Liver (tissue), 9 donors: ENCODE measurements around the gene LTV1. TPM values are rescaled to one million over a fixed set of nuclear protein-coding genes. Genes with fewer than 3 reads are reported as not detected.
"Not testable (repeated sequence)": the region's sequence is repeated elsewhere in the genome, so short reads cannot be mapped to it uniquely, and the experiment has no call there.

Source experiments
- DNase-seq: peaks from one replicate; pipeline ENCODE4 v3.0.0-alpha.2; 2017; ENCODE audit warnings: low spot score
- H3K27ac ChIP-seq, 2 donors: one replicate each; pipeline ENCODE4 v1.7.0; 2013; ENCODE audit warnings: inconsistent platforms in 2 of 2, low read length in 2 of 2, control low read depth in 1 of 2, low read depth in 1 of 2, mild to moderate bottlenecking in 1 of 2
- H3K27me3 ChIP-seq, 4 donors: one replicate each; pipeline versions ENCODE4 v1.6.1 to v1.7.0; 2013; ENCODE audit warnings: low read length in 3 of 4, inconsistent platforms in 1 of 4, mild to moderate bottlenecking in 1 of 4, moderate library complexity in 1 of 4; ENCODE audit not compliant: control insufficient read depth in 4 of 4, insufficient read depth in 4 of 4
- H3K36me3 ChIP-seq, 4 donors: one replicate each; pipeline versions ENCODE4 v1.6.1 to v1.7.0; 2013; ENCODE audit warnings: low read length in 3 of 4, mild to moderate bottlenecking in 3 of 4, low read depth in 1 of 4, moderate library complexity in 1 of 4; ENCODE audit not compliant: control insufficient read depth in 4 of 4, insufficient read depth in 3 of 4
- H3K4me1 ChIP-seq, 4 donors: one replicate each; pipeline versions ENCODE4 v1.6.1 to v1.7.0; 2013; ENCODE audit warnings: low read length in 3 of 4, mild to moderate bottlenecking in 3 of 4, moderate library complexity in 1 of 4; ENCODE audit not compliant: control insufficient read depth in 4 of 4, insufficient read depth in 4 of 4
- H3K4me3 ChIP-seq, 3 donors: one replicate each; pipeline versions ENCODE4 v1.6.1 to v1.7.0; 2013; ENCODE audit warnings: low read length in 3 of 3, control low read depth in 1 of 3, low read depth in 1 of 3, mild to moderate bottlenecking in 1 of 3
- H3K9ac ChIP-seq, 2 donors: one replicate each; pipeline ENCODE4 v1.7.0; 2013; ENCODE audit warnings: low read length in 2 of 2, mild to moderate bottlenecking in 2 of 2, moderate library complexity in 2 of 2, control low read depth in 1 of 2, low read depth in 1 of 2
- H3K9me3 ChIP-seq, 4 donors: one replicate each; pipeline versions ENCODE4 v1.6.1 to v1.7.0; 2013; ENCODE audit warnings: low read length in 3 of 4; ENCODE audit not compliant: control insufficient read depth in 4 of 4
- EGR1 ChIP-seq, 2 donors: IDR thresholded peaks; 2 replicates each; pipeline ENCODE4 v1.6.1; 2016 to 2018; ENCODE audit warnings: antibody characterized with exemption in 2 of 2, low read depth in 2 of 2
- FOXA1 ChIP-seq: IDR thresholded peaks from 2 replicates; pipeline ENCODE4 v1.6.1; 2016; ENCODE audit warnings: antibody characterized with exemption
- FOXA2 ChIP-seq: IDR thresholded peaks from 2 replicates; pipeline ENCODE4 v1.6.1; 2016; ENCODE audit warnings: antibody characterized with exemption
- HNF4G ChIP-seq: IDR thresholded peaks from 2 replicates; pipeline ENCODE4 v1.6.1; 2016; ENCODE audit warnings: antibody characterized with exemption
- JUND ChIP-seq, 2 donors: IDR thresholded peaks; 2 replicates each; pipeline ENCODE4 v1.6.1; 2016; ENCODE audit warnings: antibody characterized with exemption in 2 of 2
- NR2F2 ChIP-seq: IDR thresholded peaks from 2 replicates; pipeline ENCODE4 v1.6.1; 2016; ENCODE audit warnings: antibody characterized with exemption
- RAD21 ChIP-seq, 2 donors: IDR thresholded peaks; 2 replicates each; pipeline ENCODE4 v1.6.1; 2016; ENCODE audit warnings: antibody characterized with exemption in 2 of 2, mild to moderate bottlenecking in 2 of 2
- RXRA ChIP-seq, 2 donors: IDR thresholded peaks; 2 replicates each; pipeline ENCODE4 v1.6.1; 2017 to 2018; ENCODE audit warnings: antibody characterized with exemption in 2 of 2, mild to moderate bottlenecking in 1 of 2
- SP1 ChIP-seq: IDR thresholded peaks from 2 replicates; pipeline ENCODE4 v1.6.1; 2018; ENCODE audit warnings: antibody characterized with exemption, mild to moderate bottlenecking
- TAF1 ChIP-seq: conservative IDR thresholded peaks from 2 replicates; pipeline ENCODE4 v1.6.1; 2016; ENCODE audit warnings: antibody characterized with exemption, mild to moderate bottlenecking
- YY1 ChIP-seq: IDR thresholded peaks from 2 replicates; pipeline ENCODE4 v1.6.1; 2016; ENCODE audit warnings: antibody characterized with exemption, mild to moderate bottlenecking
- WGBS: extraction: QIAGEN DNeasy Blood & Tissue Kit; methylation state at CpG from one replicate; pipeline ENCODE4 v1.1.7; 2013; 5-methylcytosine and 5-hydroxymethylcytosine counted together
- polyA plus RNA-seq, 2 donors: library from polyadenylated mRNA; stranded (reverse) in 1 of 2; unstranded in 1 of 2; fragments of 200-250 nt in 1 of 2; fragments of >200 nt in 1 of 2; fragmentation: Nextera tagmentation in 1 of 2; extraction: Ambion mirVana in 1 of 2; gene quantifications; one replicate each; pipeline versions ENCODE4 v1.2.1 to v1.2.3, GENCODE V29; 2013 to 2015
- total RNA-seq, 2 donors: library from RNA; depleted of rRNA; stranded (reverse); fragments of >200 nt; gene quantifications; one replicate each; pipeline ENCODE4 v1.2.3, GENCODE V29; 2014
- TF ChIP-seq, protein P1 (sequence below): IDR thresholded peaks from 2 replicates; pipeline ENCODE4 v1.6.1; 2016; ENCODE audit warnings: antibody characterized with exemption
- TF ChIP-seq, protein P2 (sequence below): IDR thresholded peaks from 2 replicates; pipeline ENCODE4 v1.6.1; 2016; ENCODE audit warnings: antibody characterized with exemption
- TF ChIP-seq, protein P3 (sequence below): IDR thresholded peaks from 2 replicates; pipeline ENCODE4 v1.6.1; 2016; ENCODE audit warnings: antibody characterized with exemption
- donor health status: healthy.
- donor health status: healthy.
- donor health status: healthy.
- donor health status: healthy.
- donor health status: healthy.

The LTV1 gene
- total and polyA plus RNA-seq, 4 donors: 8.7 to 14.5 (median 13.1) TPM

DNA sequence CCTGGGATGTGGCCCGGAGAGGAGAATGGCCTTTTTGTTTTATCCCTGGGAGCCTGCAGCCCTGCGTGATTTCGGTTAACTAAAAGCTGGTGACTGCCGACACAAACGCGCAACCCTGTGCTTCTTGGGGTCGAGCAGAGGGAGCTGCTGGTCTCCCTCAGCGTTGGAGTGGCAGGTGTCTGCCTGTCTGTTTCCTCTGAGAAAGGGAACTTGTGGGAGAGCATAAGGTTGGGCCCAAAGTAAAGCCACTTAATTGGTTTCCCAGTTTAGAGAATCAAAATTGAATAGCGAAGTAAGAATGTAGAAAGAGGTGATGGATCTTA is 500 bp downstream of the LTV1 start:
- Histone ChIP-seq H3K4me3 (peak overlapping the region; percentile 77 to 95 (median 91)), H3K27me3 (no peaks in the 10 kb centered on the region), H3K9me3 (no peaks in the 10 kb centered on the region), H3K9ac (peak overlapping the region; percentile 75 to 94), H3K36me3 (peaks cover 11 to 36% (median 30%) of the 10 kb centered on the region in 4 donors), H3K4me1 (peaks cover 0 to 11% (median 9%) of the 10 kb centered on the region in 4 donors), H3K27ac (peak overlapping the region; percentile 89)
- WGBS: 3% methylated on average over 9 of the region's 9 CpGs
- DNase-seq: no peak
- TF ChIP-seq HNF4G: no peak
- TF ChIP-seq JUND (IDR thresholded peaks at IDR 0.05): no peak
- TF ChIP-seq, protein P1, sequence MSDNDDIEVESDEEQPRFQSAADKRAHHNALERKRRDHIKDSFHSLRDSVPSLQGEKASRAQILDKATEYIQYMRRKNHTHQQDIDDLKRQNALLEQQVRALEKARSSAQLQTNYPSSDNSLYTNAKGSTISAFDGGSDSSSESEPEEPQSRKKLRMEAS: no peak
- no peak for TF ChIP-seq TAF1
- TF ChIP-seq EGR1 (IDR thresholded peaks at IDR 0.05; ENCODE audit: low read depth in 2 of 2): no peak
- TF ChIP-seq, protein P2, sequence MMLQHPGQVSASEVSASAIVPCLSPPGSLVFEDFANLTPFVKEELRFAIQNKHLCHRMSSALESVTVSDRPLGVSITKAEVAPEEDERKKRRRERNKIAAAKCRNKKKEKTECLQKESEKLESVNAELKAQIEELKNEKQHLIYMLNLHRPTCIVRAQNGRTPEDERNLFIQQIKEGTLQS: no peak
- no peak for TF ChIP-seq RXRA (IDR thresholded peaks at IDR 0.05)

DNA sequence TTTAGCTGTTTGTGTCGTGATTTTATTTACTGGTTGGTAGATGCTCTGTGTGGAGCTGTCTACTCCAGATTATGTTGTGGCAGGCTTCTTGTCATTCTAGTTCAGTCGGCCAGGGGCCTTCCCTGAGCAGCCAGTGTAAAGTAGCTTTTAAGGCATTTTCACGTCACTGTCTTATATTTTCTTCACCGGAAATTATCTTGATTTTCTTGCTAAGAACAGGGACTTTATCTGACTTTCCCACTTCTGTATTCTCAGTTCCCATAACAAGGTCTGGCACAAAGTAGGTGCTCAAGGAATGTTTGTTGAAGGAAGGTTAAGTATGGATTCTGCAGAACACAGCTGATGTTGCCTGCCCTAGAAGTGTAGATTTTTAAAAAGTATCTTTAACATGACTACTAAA is 868 bp downstream of the LTV1 start:
- no peak for DNase-seq
- Histone ChIP-seq H3K27ac (peak overlapping the region in 1 of 2 donors; percentile 89), H3K4me1 (peaks cover 0 to 11% (median 7%) of the 10 kb centered on the region in 4 donors), H3K27me3 (no peaks in the 10 kb centered on the region), H3K36me3 (peaks cover 12 to 40% (median 31%) of the 10 kb centered on the region in 4 donors), H3K9me3 (no peaks in the 10 kb centered on the region), H3K9ac (peak overlapping the region; percentile 75 to 94), H3K4me3 (peak overlapping the region; percentile 77 to 95 (median 91))
- 15% methylated on average over 4 of the region's 4 CpGs for WGBS
- TF ChIP-seq, protein P3, sequence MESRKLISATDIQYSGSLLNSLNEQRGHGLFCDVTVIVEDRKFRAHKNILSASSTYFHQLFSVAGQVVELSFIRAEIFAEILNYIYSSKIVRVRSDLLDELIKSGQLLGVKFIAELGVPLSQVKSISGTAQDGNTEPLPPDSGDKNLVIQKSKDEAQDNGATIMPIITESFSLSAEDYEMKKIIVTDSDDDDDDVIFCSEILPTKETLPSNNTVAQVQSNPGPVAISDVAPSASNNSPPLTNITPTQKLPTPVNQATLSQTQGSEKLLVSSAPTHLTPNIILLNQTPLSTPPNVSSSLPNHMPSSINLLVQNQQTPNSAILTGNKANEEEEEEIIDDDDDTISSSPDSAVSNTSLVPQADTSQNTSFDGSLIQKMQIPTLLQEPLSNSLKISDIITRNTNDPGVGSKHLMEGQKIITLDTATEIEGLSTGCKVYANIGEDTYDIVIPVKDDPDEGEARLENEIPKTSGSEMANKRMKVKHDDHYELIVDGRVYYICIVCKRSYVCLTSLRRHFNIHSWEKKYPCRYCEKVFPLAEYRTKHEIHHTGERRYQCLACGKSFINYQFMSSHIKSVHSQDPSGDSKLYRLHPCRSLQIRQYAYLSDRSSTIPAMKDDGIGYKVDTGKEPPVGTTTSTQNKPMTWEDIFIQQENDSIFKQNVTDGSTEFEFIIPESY: no peak
- TF ChIP-seq TAF1 (no peak), JUND (IDR thresholded peaks at IDR 0.05) (no peak), YY1 (no peak), NR2F2 (no peak)

DNA sequence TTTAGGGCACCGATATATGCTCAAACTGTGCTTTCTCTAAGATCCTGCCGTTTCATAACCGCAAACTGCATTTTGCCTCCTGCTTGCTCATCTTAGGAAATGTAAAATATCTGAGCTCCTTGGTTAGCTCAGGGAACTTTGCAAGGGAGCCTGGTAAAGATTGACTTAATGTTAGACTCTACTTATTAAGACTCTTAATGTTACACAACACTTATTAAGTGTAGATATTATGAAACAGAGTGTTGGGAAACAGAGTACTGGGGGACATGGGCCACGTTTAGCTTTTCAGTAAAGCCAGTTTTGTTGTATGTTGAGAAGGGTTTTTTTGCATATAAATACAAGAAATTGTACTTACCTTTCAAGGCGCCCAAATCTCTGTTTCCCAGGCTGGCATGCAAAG is 1.9 kb downstream of the LTV1 start:
- Histone ChIP-seq H3K27me3 (no peaks in the 10 kb centered on the region), H3K9me3 (no peaks in the 10 kb centered on the region), H3K27ac (no peak overlapping the region), H3K4me1 (peaks cover 0 to 11% (median 7%) of the 10 kb centered on the region in 4 donors), H3K36me3 (peaks cover 15 to 48% (median 38%) of the 10 kb centered on the region in 4 donors), H3K9ac (no peak overlapping the region), H3K4me3 (no peak overlapping the region)
- WGBS: 81% methylated on average over 5 of the region's 5 CpGs
- TF ChIP-seq FOXA1 (no peak), YY1 (no peak), TAF1 (no peak), HNF4G (no peak), RXRA (IDR thresholded peaks at IDR 0.05) (no peak), JUND (IDR thresholded peaks at IDR 0.05) (no peak), RAD21 (IDR thresholded peaks at IDR 0.05) (no peak), SP1 (no peak), FOXA2 (no peak)
- TF ChIP-seq, protein P1: no peak
- TF ChIP-seq, protein P2: no peak
- TF ChIP-seq, protein P3: no peak
- DNase-seq: no peak

DNA sequence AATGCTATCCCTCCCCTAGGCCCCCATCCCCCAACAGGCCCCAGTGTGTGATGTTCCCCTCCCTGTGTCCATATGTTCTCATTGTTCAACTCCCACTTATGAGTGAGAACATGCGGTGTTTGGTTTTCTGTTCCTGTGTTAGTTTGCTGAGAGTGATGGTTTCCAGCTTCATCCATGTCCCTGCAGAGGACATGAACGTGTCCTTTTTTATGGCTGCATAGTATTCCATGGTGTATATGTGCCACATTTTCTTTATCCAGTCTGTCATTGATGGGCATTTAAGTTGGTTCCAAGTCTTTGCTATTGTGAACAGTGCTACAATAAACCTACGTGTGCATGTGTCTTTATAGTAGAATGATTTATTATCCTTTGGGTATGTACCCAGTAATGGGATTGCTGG is 8.6 kb downstream of the LTV1 start:
- H3K4me1 ChIP-seq, H3K9me3 ChIP-seq, H3K27ac ChIP-seq, H3K4me3 ChIP-seq, H3K27me3 ChIP-seq, H3K9ac ChIP-seq, DNase-seq: not testable (repeated sequence)
- H3K36me3 ChIP-seq: peaks cover 14 to 49% (median 41%) of the 10 kb centered on the region in 4 donors
- 97% methylated on average over 3 of the region's 3 CpGs for WGBS

DNA sequence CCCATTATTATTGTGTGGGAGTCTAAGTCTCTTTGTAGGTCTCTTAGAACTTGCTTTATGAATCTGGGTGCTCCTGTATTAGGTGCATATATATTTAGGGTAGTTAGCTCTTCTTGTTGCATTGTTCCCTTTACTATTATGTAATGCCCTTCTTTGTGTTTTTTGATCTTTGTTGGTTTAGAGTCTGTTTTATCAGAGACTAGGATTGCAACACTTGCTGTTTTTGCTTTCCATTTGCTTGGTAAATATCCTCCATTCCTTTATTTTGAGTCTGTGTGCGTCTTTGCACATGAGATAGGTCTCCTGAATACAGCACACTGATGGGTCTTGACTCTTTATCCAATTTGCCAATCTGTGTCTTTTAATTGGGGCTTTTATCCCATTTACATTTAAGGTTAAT is 11.9 kb downstream of the LTV1 start:
- H3K36me3 ChIP-seq: peaks cover 10 to 51% (median 45%) of the 10 kb centered on the region in 4 donors
- not testable (repeated sequence) for H3K4me3 ChIP-seq, H3K27ac ChIP-seq, H3K4me1 ChIP-seq, DNase-seq, H3K9ac ChIP-seq, H3K9me3 ChIP-seq, H3K27me3 ChIP-seq
- 90% methylated on average over 1 of the region's 1 CpG for WGBS
